ENCODE measurements around the gene C17orf58.
A peak's percentile ranks its signal among the peaks of the same experiment; 100 is the strongest.
"Not testable (repeated sequence)": the region's sequence is repeated elsewhere in the genome, so short reads cannot be mapped to it uniquely, and the experiment has no call there.

C17orf58 gene

GRCh38 chr17:67996301-67997171, at the start of gene C17orf58:
C17orf58 (minus strand) TSS chr17:67996469; CDS start chr17:67996198, 271 bp downstream.
- not testable (repeated sequence) for DNase-seq (ENCODE audit: low spot score); FAIRE-seq

- no peak for FAIRE-seq
- no peak for DNase-seq (ENCODE audit: low spot score)
These were observed 40.3 kb upstream of the C17orf58 start for GRCh38 chr17:68036304-68037147.

GRCh38 chr17:68035523-68036303, 39.4 kb upstream of the C17orf58 start, which contains the start of gene KPNA2:
KPNA2 (plus strand) TSS chr17:68035735; CDS start chr17:68037133, 1,398 bp downstream.
- FAIRE-seq (peak; percentile 85), DNase-seq (ENCODE audit: low spot score) (peak; percentile 95)

GRCh38 chr17:68035131-68035522, 38.9 kb upstream of the C17orf58 start:
- no peak for DNase-seq (ENCODE audit: low spot score)
- FAIRE-seq = no peak

GRCh38 chr17:68034452-68034776, 38.1 kb upstream of the C17orf58 start:
- FAIRE-seq = no peak

GRCh38 chr17:68033636-68034451, 37.6 kb upstream of the C17orf58 start:
- DNase-seq (ENCODE audit: low spot score) (no peak), FAIRE-seq (no peak)

More at GRCh38 chr17:68034452-68034776, 38.1 kb upstream of the C17orf58 start:
- DNase-seq (ENCODE audit: low spot score) = no peak

- no peak for DNase-seq (ENCODE audit: low spot score)
- FAIRE-seq = no peak
These were observed 33.4 kb upstream of the C17orf58 start for GRCh38 chr17:68029512-68030215.

- not testable (repeated sequence) for FAIRE-seq; DNase-seq (ENCODE audit: low spot score)
These were observed 26.3 kb upstream of the C17orf58 start for GRCh38 chr17:68022547-68022946.

- FAIRE-seq = no peak
- no peak for DNase-seq (ENCODE audit: low spot score)
These were observed 25.7 kb upstream of the C17orf58 start for GRCh38 chr17:68021963-68022362.

GRCh38 chr17:68020791-68021190, 24.5 kb upstream of the C17orf58 start:
- not testable (repeated sequence) for FAIRE-seq

GRCh38 chr17:68020409-68020756, 24.1 kb upstream of the C17orf58 start:
- no peak for FAIRE-seq
- no peak for DNase-seq (ENCODE audit: low spot score)

More at GRCh38 chr17:68020791-68021190, 24.5 kb upstream of the C17orf58 start:
- not testable (repeated sequence) for DNase-seq (ENCODE audit: low spot score)

- peak; percentile 41 for FAIRE-seq
These were observed 23.6 kb upstream of the C17orf58 start for GRCh38 chr17:68019675-68020408.

GRCh38 chr17:68019336-68019674, 23.0 kb upstream of the C17orf58 start:
- no peak for FAIRE-seq
- no peak for DNase-seq (ENCODE audit: low spot score)

More at GRCh38 chr17:68019675-68020408, 23.6 kb upstream of the C17orf58 start:
- DNase-seq (ENCODE audit: low spot score) = peak; percentile 93

- not testable (repeated sequence) for DNase-seq (ENCODE audit: low spot score); FAIRE-seq
These were observed 22.2 kb upstream of the C17orf58 start for GRCh38 chr17:68018493-68018892.

GRCh38 chr17:68016838-68017237, 20.6 kb upstream of the C17orf58 start:
- FAIRE-seq (no peak), DNase-seq (ENCODE audit: low spot score) (no peak)

GRCh38 chr17:68015081-68015723, 18.9 kb upstream of the C17orf58 start:
- DNase-seq (ENCODE audit: low spot score) = no peak
- FAIRE-seq = no peak

GRCh38 chr17:68013385-68013784, 17.1 kb upstream of the C17orf58 start:
- no peak for FAIRE-seq
- no peak for DNase-seq (ENCODE audit: low spot score)

- FAIRE-seq (no peak), DNase-seq (ENCODE audit: low spot score) (no peak)
These were observed 15.0 kb upstream of the C17orf58 start for GRCh38 chr17:68011199-68011665.

All from RCC 7860 (cell line).